Renal cortex interstitium (tissue), 11 donors: ENCODE measurements around the gene POU2F2. TPM values are rescaled to one million over a fixed set of nuclear protein-coding genes. Genes with fewer than 3 reads are reported as not detected.
A peak's percentile ranks its signal among the peaks of the same experiment; 100 is the strongest.

Experiments
- DNase-seq, 11 donors: peaks; one replicate each; pipeline ENCODE4 v3.0.0-alpha.2; 2013; ENCODE audit warnings: low read depth in 9 of 11, low spot score in 4 of 11; ENCODE audit errors: extremely low read depth in 1 of 11
- polyA plus RNA-seq, 3 donors: library from polyadenylated mRNA; unstranded; fragments of 120-200 nt; gene quantifications; one replicate each; pipeline ENCODE4 v1.2.1, GENCODE V29; 2013; ENCODE audit not compliant: insufficient read length in 3 of 3

Gene POU2F2
- polyA plus RNA-seq, 3 donors = 0.67 to 1.3 (median 0.92) TPM

DNA sequence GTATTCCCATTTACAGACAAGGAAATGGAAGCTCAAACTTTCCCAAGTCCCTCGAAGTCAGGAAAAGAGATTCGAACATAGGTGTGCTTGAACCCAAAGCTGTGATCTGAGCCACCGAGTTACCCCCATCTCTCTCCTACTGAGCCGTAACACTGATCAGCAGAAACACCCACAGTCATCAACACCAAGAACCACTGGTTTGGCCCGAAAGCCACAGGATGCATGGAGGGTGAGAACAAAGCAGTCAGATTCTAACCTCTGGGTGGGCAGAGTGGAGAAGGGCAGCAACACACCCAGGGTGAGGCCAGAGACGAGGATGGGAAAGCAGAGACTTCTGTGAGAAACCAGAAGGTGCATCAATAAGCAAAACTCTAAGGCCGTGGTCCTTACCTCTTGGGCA lies 27.7 kb upstream of the POU2F2 start:
- no peak for DNase-seq

GRCh38 chr19:42158926-42159325 lies 26.7 kb upstream of the POU2F2 start:
- no peak for DNase-seq

DNA sequence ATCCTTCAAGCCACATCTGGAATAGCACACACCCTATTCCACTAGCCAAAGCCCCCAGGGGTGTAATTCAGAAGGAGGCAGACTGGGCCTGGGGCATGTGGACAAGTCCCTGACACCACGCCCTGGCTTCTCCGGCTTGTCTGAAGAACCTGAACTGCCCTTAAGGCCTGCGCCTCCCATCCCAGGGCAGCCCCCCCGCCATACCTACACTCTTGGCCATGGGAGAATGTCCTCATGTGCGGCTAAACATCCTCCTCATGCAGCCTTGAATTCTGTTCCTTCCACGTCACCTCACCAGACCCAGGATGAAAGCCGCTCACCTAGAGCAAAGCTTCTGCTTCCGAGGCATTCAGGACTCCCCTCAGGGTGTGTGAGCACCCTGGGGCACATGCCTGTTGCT lies 24.3 kb upstream of the POU2F2 start:
- DNase-seq = no peak

DNA sequence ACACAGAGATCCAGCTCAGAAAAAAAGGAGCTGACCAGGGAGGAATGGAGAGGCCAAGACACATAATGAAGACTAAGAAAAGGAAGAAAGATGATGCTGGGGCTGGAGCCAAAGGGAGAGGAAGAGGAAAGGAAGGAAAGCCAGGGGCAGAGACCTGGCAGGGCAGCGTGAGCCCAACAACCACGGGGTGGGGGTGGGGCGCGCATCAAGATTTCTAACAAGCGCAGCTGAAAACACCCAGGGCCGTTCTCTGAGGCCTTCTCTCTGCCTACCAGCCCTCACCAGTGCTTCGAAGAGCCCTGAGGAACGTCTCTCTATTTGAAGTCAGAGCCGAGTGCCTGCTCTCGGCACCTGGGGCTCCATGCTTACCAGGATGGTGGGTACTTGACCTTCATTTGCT lies 23.6 kb upstream of the POU2F2 start:
- no peak for DNase-seq

DNA sequence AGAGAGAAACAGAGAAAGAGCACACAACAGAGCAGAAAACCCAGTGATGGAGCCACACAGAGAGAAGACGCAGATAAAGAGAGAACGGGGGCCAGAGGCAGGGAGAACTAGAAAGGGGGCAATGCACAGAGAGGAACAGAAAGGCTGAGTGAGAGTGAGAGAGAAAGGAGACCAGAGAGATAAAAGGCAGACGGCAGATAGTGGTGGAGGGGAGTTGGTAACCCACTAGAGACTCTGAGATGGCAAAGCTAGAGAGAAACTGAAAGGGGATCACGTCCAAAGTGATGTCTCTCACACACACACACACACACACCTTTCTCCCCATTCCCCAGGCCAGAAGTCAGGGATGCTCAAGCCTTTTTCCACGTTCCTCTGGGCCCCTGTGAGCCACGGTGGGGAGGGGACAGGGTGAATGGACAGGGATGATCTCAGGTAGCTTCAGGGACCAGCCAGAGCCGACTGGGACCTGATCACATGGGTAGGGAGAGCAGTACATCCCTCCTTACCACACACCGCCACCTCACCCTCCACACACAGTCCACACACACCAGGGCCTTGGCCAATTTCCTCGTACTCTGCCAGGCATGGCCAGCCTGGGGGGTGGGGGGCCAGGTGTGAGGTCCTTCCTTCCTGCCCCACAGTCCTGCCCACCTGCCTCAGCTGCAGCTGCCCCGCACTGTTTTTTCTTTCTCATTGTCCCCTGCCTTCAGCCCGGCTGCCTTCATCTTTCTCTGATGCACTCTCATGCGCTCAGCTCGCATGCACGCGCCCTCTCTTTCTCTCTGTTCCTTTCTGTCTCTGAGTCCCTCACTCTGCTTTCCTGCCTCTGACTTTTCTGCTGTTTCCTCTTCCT lies 22.5 kb upstream of the POU2F2 start:
- no peak for DNase-seq

GRCh38 chr19:42153672-42154433 lies 21.6 kb upstream of the POU2F2 start:
- no peak for DNase-seq

GRCh38 chr19:42152910-42153671 lies 20.8 kb upstream of the POU2F2 start:
- DNase-seq = no peak

DNA sequence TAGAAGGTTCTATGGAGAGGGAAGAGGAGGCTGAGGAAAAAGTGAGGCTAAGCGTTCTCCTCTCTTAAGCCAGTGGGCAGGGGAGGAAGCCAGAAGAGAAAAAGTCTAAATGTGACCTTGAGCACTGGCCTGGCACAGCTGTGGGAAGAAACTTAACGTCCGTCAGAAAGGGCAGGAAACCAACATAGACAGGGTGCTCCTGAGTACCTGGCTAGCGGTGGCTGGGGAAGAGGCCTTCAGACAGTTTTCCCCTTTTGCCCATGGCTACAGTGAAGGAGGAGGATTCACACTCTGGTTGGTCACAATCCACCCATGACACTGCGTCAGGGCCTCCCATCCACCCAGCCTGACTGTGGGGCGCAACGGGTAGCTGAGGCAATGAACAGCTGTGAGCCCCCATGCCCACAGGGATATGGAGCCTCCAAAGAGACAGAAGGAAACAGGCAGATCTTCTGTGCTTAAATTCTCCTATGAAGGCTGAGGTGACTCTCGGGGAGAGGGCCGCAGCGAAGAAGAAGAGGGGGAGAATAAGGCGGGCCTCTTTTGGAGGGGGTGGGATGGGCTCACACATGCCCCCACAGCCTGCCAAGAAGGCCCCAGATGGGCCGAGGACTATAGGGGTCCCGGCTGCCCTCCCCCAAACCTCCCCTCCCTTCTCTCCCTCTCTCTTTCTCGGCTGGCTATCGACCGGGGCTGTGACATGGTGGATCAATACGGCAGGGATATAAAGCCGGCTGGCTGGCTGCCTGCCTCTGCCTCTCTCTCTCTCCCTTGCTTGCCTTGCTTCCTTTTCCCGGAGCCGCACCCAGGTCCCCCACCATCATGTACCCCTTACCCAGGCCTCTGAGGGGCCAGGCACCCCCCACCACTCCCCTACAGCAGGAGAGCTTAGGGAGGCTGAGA lies 19.8 kb upstream of the POU2F2 start:
- DNase-seq = no peak

DNA sequence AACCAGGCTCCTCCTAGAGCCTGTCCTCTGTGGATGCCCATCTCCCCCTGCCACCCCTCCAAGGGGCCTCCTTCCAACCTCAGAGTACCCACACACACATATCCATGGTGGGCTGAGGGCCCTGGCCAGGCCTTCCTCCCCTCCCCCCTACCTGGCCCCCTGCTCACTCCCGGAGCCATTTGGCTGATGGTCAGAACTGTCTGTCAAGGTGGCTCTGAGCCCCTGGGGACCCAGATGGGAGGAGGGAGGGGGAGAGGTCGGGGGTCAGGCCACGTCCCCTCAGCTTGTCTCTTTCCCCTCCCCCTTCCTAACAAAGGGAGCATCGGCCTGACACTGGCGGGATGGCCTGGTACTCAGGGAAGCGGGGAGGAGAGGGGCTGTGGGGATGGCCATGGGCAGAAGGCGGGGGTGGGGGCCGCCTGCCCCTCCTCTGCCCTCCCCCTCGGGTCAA lies 18.7 kb upstream of the POU2F2 start:
- DNase-seq = no peak

GRCh38 chr19:42150364-42150763 lies 18.1 kb upstream of the POU2F2 start:
- DNase-seq = no peak

DNA sequence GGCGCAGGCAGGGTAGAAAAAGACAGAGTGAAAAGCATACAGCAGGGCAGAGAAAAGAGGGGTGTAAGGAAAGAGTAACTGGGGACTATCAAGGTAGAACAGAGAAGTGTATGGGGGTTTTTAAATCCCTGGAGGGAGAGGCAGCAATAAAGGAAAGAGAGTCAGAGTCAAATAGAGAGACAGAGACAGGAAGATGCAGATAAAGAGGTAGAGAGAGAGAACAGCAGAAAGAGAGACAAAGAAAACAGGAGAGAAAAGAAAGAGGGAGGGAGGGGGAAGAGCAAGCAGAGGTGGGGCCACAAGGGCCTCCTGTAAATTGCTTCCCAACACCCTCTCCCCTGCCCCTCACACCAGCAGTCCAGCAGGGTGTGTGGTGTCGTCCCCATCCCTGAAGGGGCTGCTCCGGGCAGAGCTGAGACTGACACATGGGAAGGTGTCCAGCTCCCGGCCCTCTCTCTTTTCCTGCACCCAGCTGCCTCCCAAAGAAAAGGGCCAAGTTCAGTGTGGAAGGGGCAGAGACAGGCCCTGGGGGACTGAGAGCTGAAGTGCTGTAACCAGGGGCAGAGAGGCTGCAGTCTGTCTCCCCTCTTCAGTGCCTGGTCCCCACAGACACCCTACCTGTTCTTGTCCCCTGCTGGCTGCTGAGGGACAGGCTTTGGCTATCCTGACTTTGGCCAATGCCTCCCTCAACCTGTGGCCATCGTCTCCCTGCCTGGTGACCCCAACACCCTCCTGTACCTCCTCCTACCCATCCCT lies 17.4 kb upstream of the POU2F2 start:
- DNase-seq = no peak

DNA sequence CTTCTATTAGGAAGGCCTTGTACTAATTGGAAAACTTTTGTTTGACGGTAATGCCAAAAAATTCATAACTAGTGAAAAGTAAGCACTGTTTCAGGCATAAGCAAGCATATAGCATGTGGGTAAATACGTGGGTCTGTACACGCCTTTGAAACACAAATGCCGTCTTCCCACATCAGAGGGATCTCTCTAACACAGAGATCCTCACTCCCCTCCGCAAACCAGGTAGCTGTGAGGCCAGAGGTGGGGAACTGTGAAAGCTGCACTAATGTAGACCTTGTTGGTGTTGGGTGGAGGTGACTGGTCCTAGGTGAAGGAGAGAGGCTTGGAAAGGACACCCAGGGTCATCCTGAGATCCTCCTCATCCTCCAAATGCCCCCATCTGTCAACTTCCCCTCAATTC lies 16.0 kb upstream of the POU2F2 start:
- no peak for DNase-seq

DNA sequence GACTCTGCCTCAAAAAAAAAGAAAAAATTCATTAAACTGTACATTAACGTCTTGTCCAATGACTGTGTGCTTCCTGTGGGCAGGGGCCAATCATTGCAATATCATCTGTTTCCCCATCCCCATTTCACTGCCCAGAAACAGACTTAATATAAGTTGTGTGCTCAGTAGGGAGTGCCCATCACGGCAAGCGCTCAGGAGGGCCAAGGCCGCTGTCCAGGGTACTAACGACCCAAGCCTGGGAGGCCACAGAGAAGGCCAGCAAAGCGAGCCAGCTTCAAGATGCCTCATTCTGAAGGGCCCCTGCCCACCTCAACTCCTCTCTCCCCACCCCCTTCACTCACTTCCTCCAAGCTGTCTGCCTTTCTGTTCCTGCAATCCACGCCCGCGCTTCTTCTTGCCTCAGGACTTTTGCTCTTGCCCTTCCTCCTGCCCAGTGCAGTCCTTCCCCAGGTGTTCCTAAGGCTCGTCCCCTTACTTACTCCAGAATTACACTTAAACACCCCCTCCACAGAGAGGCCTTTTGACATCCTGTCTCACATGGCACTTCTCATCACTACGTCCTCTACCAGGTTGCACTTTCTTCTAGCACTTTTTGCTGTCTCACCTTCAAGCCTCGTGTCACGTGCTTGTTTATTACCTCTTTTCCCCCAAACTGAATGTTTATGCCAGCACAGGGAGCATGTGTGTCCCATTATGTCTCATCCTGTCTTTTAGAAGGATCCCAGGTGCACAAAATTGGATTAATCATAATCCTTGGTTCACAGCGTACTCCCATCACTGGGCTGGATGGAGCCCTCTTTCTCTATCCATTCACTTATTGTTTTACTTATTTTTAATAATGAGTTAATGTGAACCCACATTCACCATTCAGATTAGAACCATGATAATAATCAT lies 11.3 kb upstream of the POU2F2 start:
- peak in 9 of 11 donors; percentile 15 to 63 (median 41) for DNase-seq

DNA sequence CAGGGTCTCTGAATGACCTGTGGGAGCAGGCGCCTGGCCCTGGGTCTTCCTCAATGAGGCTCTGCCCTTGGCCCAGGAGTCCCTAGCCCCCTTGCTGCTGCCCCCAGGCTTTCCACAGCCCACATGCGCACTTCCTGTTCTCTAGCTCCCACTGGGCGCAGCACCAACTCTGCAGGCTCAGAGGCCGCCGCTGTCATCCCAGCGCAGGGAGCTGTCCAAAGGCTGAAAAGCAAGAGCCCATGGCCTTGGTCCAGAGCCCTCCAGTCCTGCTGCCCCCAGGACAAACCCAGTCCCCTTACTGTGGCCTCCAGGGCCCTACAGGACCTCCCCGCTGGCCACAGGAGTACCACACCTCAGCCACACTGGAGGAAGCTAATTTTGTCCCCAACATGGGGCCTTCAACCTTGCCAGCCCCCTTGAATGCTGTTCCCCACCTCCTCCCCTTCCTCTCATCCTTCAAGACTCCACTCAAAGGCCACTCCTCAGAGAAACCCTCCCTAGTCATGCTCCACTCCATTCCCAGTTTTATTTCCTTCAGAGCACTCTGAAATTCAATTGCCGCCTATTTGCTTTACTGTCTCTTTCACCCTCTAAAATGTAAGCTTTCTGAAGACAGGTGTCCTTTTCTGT lies 8.0 kb upstream of the POU2F2 start:
- peak; percentile 52 to 83 (median 74) for DNase-seq

GRCh38 chr19:42134535-42135070 lies 2.4 kb upstream of the POU2F2 start:
- DNase-seq = no peak

DNA sequence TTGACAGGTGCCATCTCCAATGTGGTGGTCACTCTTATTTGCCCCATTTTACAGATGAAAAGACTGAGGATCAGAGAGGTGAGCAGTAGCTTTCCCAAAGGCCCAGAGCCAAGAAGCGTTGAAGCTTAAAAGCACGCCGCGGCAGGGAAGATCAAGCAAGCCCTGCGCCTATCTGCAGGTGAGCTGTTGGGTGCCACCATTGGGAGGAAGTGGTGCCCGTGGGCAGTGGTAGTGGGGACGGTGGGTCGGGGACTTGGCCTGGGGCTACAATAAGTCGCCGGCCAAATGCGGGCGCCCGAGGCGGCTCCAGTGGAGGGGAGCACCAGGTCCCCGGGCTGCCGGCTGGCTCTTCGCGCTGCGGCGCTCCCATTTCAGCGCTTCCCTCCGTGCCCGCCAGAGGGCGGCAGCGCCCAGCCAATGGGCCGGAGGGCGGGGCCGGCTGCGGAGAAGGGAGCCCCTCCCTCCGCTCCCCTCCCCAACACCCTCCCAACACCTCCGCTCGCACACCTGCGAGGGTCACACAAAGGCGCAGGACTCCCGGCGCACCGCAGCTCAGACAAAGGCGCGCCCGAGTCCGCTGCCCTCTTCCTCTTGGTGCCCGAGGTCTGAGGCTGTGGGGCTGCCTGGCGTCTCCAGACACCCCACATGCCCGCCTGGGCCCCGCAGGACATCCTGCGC lies 744 bp upstream of the POU2F2 start:
- peak in 4 of 11 donors; percentile 24 to 43 (median 38) for DNase-seq
